HepG2 (cell line): ENCODE measurements around the gene ADAMTS14.

Source experiments
- ATM ChIP-seq: fragments of 450-650 bp; IDR thresholded peaks from 2 replicates; pipeline ENCODE4 v1.7.1; 2017; ENCODE audit warnings: mild to moderate bottlenecking, borderline replicate concordance
- CREB1 ChIP-seq, 2 experiments: fragments of 450-650 bp in 1 of 2; IDR thresholded peaks; 2 replicates each; pipeline ENCODE4 v1.6.1; 2016 to 2017; ENCODE audit warnings: control low read depth in 1 of 2, mild to moderate bottlenecking in 1 of 2, missing compliant biosample characterization in 1 of 2, missing genetic modification characterization in 1 of 2
- CTCF ChIP-seq: sonication (generic); formaldehyde crosslinking; IDR thresholded peaks from 2 replicates; pipeline ENCODE4 v1.5.0; 2020; ENCODE audit warnings: mild to moderate bottlenecking, missing genetic modification reagents, moderate library complexity
- ERF ChIP-seq: IDR thresholded peaks from 2 replicates; pipeline ENCODE4 v1.6.1; 2018; ENCODE audit warnings: missing biosample characterization, missing genetic modification reagents
- FOSL2 ChIP-seq: sonication (generic); formaldehyde crosslinking; IDR thresholded peaks from 2 replicates; pipeline ENCODE4 v1.4.0; 2020; ENCODE audit warnings: missing genetic modification reagents
- MEF2D ChIP-seq: sonication (generic); formaldehyde crosslinking; IDR thresholded peaks from 2 replicates; pipeline ENCODE4 v1.5.1; 2020; ENCODE audit warnings: mild to moderate bottlenecking, missing genetic modification reagents
- SP140L ChIP-seq: sonication (generic); formaldehyde crosslinking; IDR thresholded peaks from 2 replicates; pipeline ENCODE4 v1.4.0; 2020; ENCODE audit warnings: missing genetic modification reagents, borderline replicate concordance
- ZBTB33 ChIP-seq: sonication (generic); formaldehyde crosslinking; IDR thresholded peaks from 2 replicates; pipeline ENCODE4 v1.4.0; 2020; ENCODE audit warnings: missing genetic modification reagents

- no peak for TF ChIP-seq ATM
- no peak for TF ChIP-seq ZBTB33
- no peak for TF ChIP-seq CTCF
- TF ChIP-seq MEF2D (CRISPR knock-in tag), result no peak
- TF ChIP-seq ERF (CRISPR knock-in tag), result no peak
- no peak for TF ChIP-seq FOSL2 (CRISPR knock-in tag)
- no peak for TF ChIP-seq CREB1 (IDR thresholded peaks at IDR 0.05)
- no peak for TF ChIP-seq CREB1 (CRISPR knock-in tag; IDR thresholded peaks at IDR 0.05)
- no peak for TF ChIP-seq SP140L
Measured at GRCh38 chr10:70797840-70798239, 125.5 kb downstream of the ADAMTS14 start.
